Stimulated activated CD4-positive, alpha-beta T cell treated with anti-CD3 and anti-CD28 coated beads, Interleukin-4, amount 100 ng/mL, for 4 hours (primary cell): ENCODE data around the gene SLC35C1.

ENCODE experiments used
- DNase-seq, 2 experiments: peaks; one replicate each; pipeline ENCODE4 v3.0.0-alpha.2; 2020

SLC35C1 gene

GRCh38 chr11:45846974-45847910, 42.3 kb downstream of the SLC35C1 start, which contains the start of gene CRY2:
Gene CRY2 (plus strand): TSS chr11:45847475. CDS start chr11:45847491, 16 bp downstream.
- peak; percentile 99 for DNase-seq

- peak; percentile 9 to 13 for DNase-seq
Observed at GRCh38 chr11:45847911-45848316, 43.0 kb downstream of the SLC35C1 start.

- no peak for DNase-seq
Observed at GRCh38 chr11:45848654-45849081, 43.7 kb downstream of the SLC35C1 start.

GRCh38 chr11:45850446-45850845, 45.5 kb downstream of the SLC35C1 start:
- DNase-seq = no peak

- no peak for DNase-seq
Observed at GRCh38 chr11:45851228-45851627, 46.3 kb downstream of the SLC35C1 start.

GRCh38 chr11:45852018-45852711, 47.2 kb downstream of the SLC35C1 start:
- no peak for DNase-seq

- no peak for DNase-seq
Observed at GRCh38 chr11:45852712-45853101, 47.8 kb downstream of the SLC35C1 start.

GRCh38 chr11:45853332-45854219, 48.6 kb downstream of the SLC35C1 start:
- no peak for DNase-seq

- DNase-seq = no peak
Observed at GRCh38 chr11:45855308-45855707, 50.4 kb downstream of the SLC35C1 start.

GRCh38 chr11:45856044-45856468, 51.1 kb downstream of the SLC35C1 start:
- DNase-seq = no peak

GRCh38 chr11:45857961-45858474, 53.1 kb downstream of the SLC35C1 start:
- no peak for DNase-seq

GRCh38 chr11:45858751-45859398, 53.9 kb downstream of the SLC35C1 start:
- no peak for DNase-seq

- DNase-seq = no peak
Observed at GRCh38 chr11:45859661-45860140, 54.8 kb downstream of the SLC35C1 start.

- no peak for DNase-seq
Observed at GRCh38 chr11:45860348-45860747, 55.4 kb downstream of the SLC35C1 start.

- no peak for DNase-seq
Observed at GRCh38 chr11:45860764-45861510, 56.0 kb downstream of the SLC35C1 start.
